ENCODE results near the gene POLR1G.
"Not testable (repeated sequence)": the region's sequence is repeated elsewhere in the genome, so short reads cannot be mapped to it uniquely, and the experiment has no call there.

The POLR1G gene

GRCh38 chr19:45400192-45400591 is 6.3 kb upstream of the POLR1G start:
- DNase-seq, result no peak

- no peak for DNase-seq
These were observed 4.6 kb upstream of the POLR1G start for GRCh38 chr19:45401815-45402214.

GRCh38 chr19:45402298-45403061 is 4.0 kb upstream of the POLR1G start:
- no peak for DNase-seq

GRCh38 chr19:45403272-45403671 is 3.2 kb upstream of the POLR1G start:
- DNase-seq, result no peak

- no peak for DNase-seq
These were observed 2.5 kb upstream of the POLR1G start for GRCh38 chr19:45403781-45404556.

GRCh38 chr19:45404557-45405434 is 1.6 kb upstream of the POLR1G start, which contains the start of gene PPP1R13L:
Gene PPP1R13L, minus strand, starts transcription at chr19:45405069. Its CDS starts 6,751 bp downstream, at chr19:45398318.
- peak; percentile 71 to 73 for DNase-seq

- peak; percentile 81 to 100 for DNase-seq
These were observed 814 bp upstream of the POLR1G start for GRCh38 chr19:45405435-45406225.

- DNase-seq, result no peak
These were observed 589 bp downstream of the POLR1G start for GRCh38 chr19:45407091-45407375.

GRCh38 chr19:45407585-45407984 is 1.1 kb downstream of the POLR1G start:
- not testable (repeated sequence) for DNase-seq

- no peak for DNase-seq
These were observed 1.7 kb downstream of the POLR1G start for GRCh38 chr19:45408121-45408520.

GRCh38 chr19:45408830-45409556 is 2.5 kb downstream of the POLR1G start:
- DNase-seq, result no peak

GRCh38 chr19:45409557-45409920 is 3.1 kb downstream of the POLR1G start:
- DNase-seq, result no peak

GRCh38 chr19:45410330-45410729 is 3.9 kb downstream of the POLR1G start:
- DNase-seq, result not testable (repeated sequence)

GRCh38 chr19:45413497-45413896 is 7.1 kb downstream of the POLR1G start:
- DNase-seq, result no peak

- no peak for DNase-seq
These were observed 8.0 kb downstream of the POLR1G start for GRCh38 chr19:45414468-45414867.

- no peak for DNase-seq
These were observed 10.7 kb downstream of the POLR1G start for GRCh38 chr19:45417151-45417550.

- DNase-seq, result no peak
These were observed 12.4 kb downstream of the POLR1G start for GRCh38 chr19:45418802-45419201.

GRCh38 chr19:45419396-45419795 is 13.0 kb downstream of the POLR1G start:
- no peak for DNase-seq

- no peak for DNase-seq
These were observed 13.5 kb downstream of the POLR1G start for GRCh38 chr19:45419895-45420294.

- DNase-seq, result no peak
These were observed 13.9 kb downstream of the POLR1G start for GRCh38 chr19:45420356-45420755.

GRCh38 chr19:45420871-45421270 is 14.4 kb downstream of the POLR1G start:
- no peak for DNase-seq

- DNase-seq, result no peak
These were observed 15.6 kb downstream of the POLR1G start for GRCh38 chr19:45421947-45422498.
